HepG2 (cell line): Measurements from ENCODE around the gene FBLL1. TPM values are rescaled to one million over a fixed set of nuclear protein-coding genes. Genes with fewer than 3 reads are reported as not detected.

Source experiments
- ATF7-NPFF ChIP-seq: sonication (generic); formaldehyde crosslinking; IDR thresholded peaks from 2 replicates; pipeline ENCODE4 v1.8.1; 2023; ENCODE audit warnings: mild to moderate bottlenecking, low read depth, missing genetic modification reagents, moderate library complexity
- BRCA1 ChIP-seq: sonication (generic); formaldehyde crosslinking; IDR thresholded peaks from 2 replicates; pipeline ENCODE4 v1.4.0; 2020; ENCODE audit warnings: missing genetic modification reagents
- BRF2 ChIP-seq: sonication (generic); formaldehyde crosslinking; IDR thresholded peaks from 2 replicates; pipeline ENCODE4 v1.8.1; 2022; ENCODE audit warnings: mild to moderate bottlenecking, missing genetic modification reagents
- GTF3A ChIP-seq: sonication (generic); formaldehyde crosslinking; conservative IDR thresholded peaks from 2 replicates; pipeline ENCODE4 v1.4.0; 2020; ENCODE audit warnings: mild to moderate bottlenecking, missing genetic modification reagents
- GZF1 ChIP-seq: sonication (generic); formaldehyde crosslinking; IDR thresholded peaks from 2 replicates; pipeline ENCODE4 v1.5.1; 2020; ENCODE audit warnings: mild to moderate bottlenecking, missing genetic modification reagents
- HHEX ChIP-seq: IDR thresholded peaks from 2 replicates; pipeline ENCODE4 v1.6.1; 2016; ENCODE audit warnings: control low read depth
- HNRNPH1 ChIP-seq: fragments of 200-400 bp; formaldehyde crosslinking; optimal IDR thresholded peaks from 2 replicates; pipeline ENCODE3; 2017; ENCODE audit warnings: mild to moderate bottlenecking, low read depth, low read length
- KLF11 ChIP-seq: IDR thresholded peaks from 2 replicates; pipeline ENCODE4 v1.6.1; 2016; ENCODE audit warnings: missing compliant biosample characterization
- MAX ChIP-seq: IDR thresholded peaks from 2 replicates; pipeline ENCODE4 v1.6.1; 2012; ENCODE audit warnings: inconsistent platforms
- MLX ChIP-seq: IDR thresholded peaks from 2 replicates; pipeline ENCODE4 v1.6.1; 2016
- MTA3 ChIP-seq: sonication (generic); formaldehyde crosslinking; IDR thresholded peaks from 2 replicates; pipeline ENCODE4 v1.4.0; 2020; ENCODE audit warnings: missing genetic modification reagents
- NFIB ChIP-seq: sonication (generic); formaldehyde crosslinking; IDR thresholded peaks from 2 replicates; pipeline ENCODE4 v1.9.0; 2021; ENCODE audit warnings: missing genetic modification reagents, mild to moderate bottlenecking, borderline replicate concordance
- NFYB ChIP-seq: sonication (generic); formaldehyde crosslinking; IDR thresholded peaks from 2 replicates; pipeline ENCODE4 v1.4.0; 2020; ENCODE audit warnings: missing genetic modification reagents
- PHF5A ChIP-seq: IDR thresholded peaks from one replicate; pipeline ENCODE4 v1.6.1; 2018; ENCODE audit warnings: low read depth, missing genetic modification reagents; ENCODE audit not compliant: unreplicated experiment
- RARG ChIP-seq: sonication (generic); formaldehyde crosslinking; IDR thresholded peaks from 2 replicates; pipeline ENCODE4 v1.4.0; 2020; ENCODE audit warnings: low read depth, mild to moderate bottlenecking, missing genetic modification reagents
- REST ChIP-seq, 2 experiments: IDR thresholded peaks; 2 replicates each; pipeline ENCODE4 v1.6.1; 2011 to 2012; ENCODE audit warnings: low read length in 2 of 2, borderline replicate concordance in 1 of 2, low read depth in 1 of 2, mild to moderate bottlenecking in 1 of 2, moderate library complexity in 1 of 2
- SMARCE1 ChIP-seq: fragments of 450-650 bp; IDR thresholded peaks from 2 replicates; pipeline ENCODE4 v1.6.1; 2017; ENCODE audit warnings: borderline replicate concordance
- TEAD3 ChIP-seq: optimal IDR thresholded peaks from 2 replicates; pipeline ENCODE3; 2016; ENCODE audit warnings: borderline replicate concordance
- ZNF331 ChIP-seq: sonication (generic); formaldehyde crosslinking; IDR thresholded peaks from 2 replicates; pipeline ENCODE4 v1.4.0; 2020; ENCODE audit warnings: missing genetic modification reagents
- ZNF558 ChIP-seq: sonication (generic); formaldehyde crosslinking; IDR thresholded peaks from 2 replicates; pipeline ENCODE4 v1.9.0; 2022; ENCODE audit warnings: mild to moderate bottlenecking, missing genetic modification reagents, borderline replicate concordance
- ZNF572 ChIP-seq: sonication (generic); formaldehyde crosslinking; IDR thresholded peaks from 2 replicates; pipeline ENCODE4 v1.5.1; 2020; ENCODE audit warnings: mild to moderate bottlenecking, missing genetic modification reagents
- ZNF672 ChIP-seq: sonication (generic); formaldehyde crosslinking; IDR thresholded peaks from 2 replicates; pipeline ENCODE4 v1.8.1; 2022; ENCODE audit warnings: missing genetic modification reagents
- ZNF674 ChIP-seq: sonication (generic); formaldehyde crosslinking; IDR thresholded peaks from 2 replicates; pipeline ENCODE4 v1.5.0; 2020; ENCODE audit warnings: low read depth, mild to moderate bottlenecking, missing genetic modification reagents
- ZNF883 ChIP-seq: sonication (generic); formaldehyde crosslinking; IDR thresholded peaks from 2 replicates; pipeline ENCODE4 v1.5.1; 2020; ENCODE audit warnings: mild to moderate bottlenecking, missing genetic modification reagents; ENCODE audit errors: not compliant biosample characterization
- polyA plus RNA-seq, 8 experiments: library from polyadenylated mRNA; depleted of rRNA in 3 of 8; stranded (reverse) in 7 of 8; unstranded in 1 of 8; fragments of >200 nt; fragmentation: Illumina TruSeq in 4 of 8; extraction: Trizol in 4 of 8; gene quantifications; 2 replicates each; pipeline versions ENCODE4 v1.2.1 to v1.2.3, GENCODE V29; 2011 to 2016; ENCODE audit warnings: low read depth in 4 of 8, missing spikeins in 1 of 8, mixed read lengths in 1 of 8; ENCODE audit not compliant: insufficient read depth in 1 of 8
- total RNA-seq, 5 experiments: library from RNA; depleted of rRNA; stranded (reverse); fragments of >200 nt; fragmentation: Illumina TruSeq; extraction: Trizol; gene quantifications; 2 replicates each; pipeline ENCODE4 v1.2.3, GENCODE V29; 2016; ENCODE audit warnings: low read depth in 1 of 5

FBLL1 gene
- total and polyA plus RNA-seq, 2 of the 13 experiments (the other 11 are each of a cell fraction or from before 2014, with no cell fraction given), result 0.17 to 0.18 TPM

- TF ChIP-seq BRCA1 (CRISPR knock-in tag) (peak; percentile 94), RARG (no peak), PHF5A (peak; percentile 83), SMARCE1 (no peak), MAX (peak; percentile 81), ZNF572 (0 out of 2 replicates have a peak, but pooled peaks have one; percentile 42), ATF7-NPFF (peak; percentile 72), BRF2 (0 out of 2 replicates have a peak, but pooled peaks have one; percentile 30), NFIB (CRISPR knock-in tag) (no peak), TEAD3 (CRISPR knock-in tag) (peak; percentile 79), NFYB (CRISPR knock-in tag) (peak; percentile 31; the same call in 1 of the 2 replicates), GTF3A (0 out of 2 replicates have a peak, but pooled peaks have one; percentile 7), ZNF883 (CRISPR knock-in tag) (peak; percentile 75), REST (IDR thresholded peaks at IDR 0.05; ENCODE audit: borderline replicate concordance in 1 of 2, low read depth in 1 of 2, low read length in 2 of 2) (peak in 1 of 2 experiments; percentile 79; a peak in 2 of 4 replicates), ZNF558 (no peak), ZNF674 (CRISPR knock-in tag) (no peak), GZF1 (CRISPR knock-in tag) (no peak; the same call in 1 of the 2 replicates), HHEX (no peak), HNRNPH1 (no peak), ZNF672 (CRISPR knock-in tag) (peak; percentile 35; the same call in 1 of the 2 replicates), MTA3 (CRISPR knock-in tag) (no peak), MLX (CRISPR knock-in tag) (peak; percentile 44; the same call in 1 of the 2 replicates), KLF11 (CRISPR knock-in tag) (0 out of 2 replicates have a peak, but pooled peaks have one; percentile 21), ZNF331 (CRISPR knock-in tag) (peak; percentile 83)
Measured at GRCh38 chr5:168486136-168486879, 42.8 kb upstream of the FBLL1 start, which contains the start of gene RARS1 (continued).
